Measurements from ENCODE around the gene HNRNPR.

Gene HNRNPR

DNA sequence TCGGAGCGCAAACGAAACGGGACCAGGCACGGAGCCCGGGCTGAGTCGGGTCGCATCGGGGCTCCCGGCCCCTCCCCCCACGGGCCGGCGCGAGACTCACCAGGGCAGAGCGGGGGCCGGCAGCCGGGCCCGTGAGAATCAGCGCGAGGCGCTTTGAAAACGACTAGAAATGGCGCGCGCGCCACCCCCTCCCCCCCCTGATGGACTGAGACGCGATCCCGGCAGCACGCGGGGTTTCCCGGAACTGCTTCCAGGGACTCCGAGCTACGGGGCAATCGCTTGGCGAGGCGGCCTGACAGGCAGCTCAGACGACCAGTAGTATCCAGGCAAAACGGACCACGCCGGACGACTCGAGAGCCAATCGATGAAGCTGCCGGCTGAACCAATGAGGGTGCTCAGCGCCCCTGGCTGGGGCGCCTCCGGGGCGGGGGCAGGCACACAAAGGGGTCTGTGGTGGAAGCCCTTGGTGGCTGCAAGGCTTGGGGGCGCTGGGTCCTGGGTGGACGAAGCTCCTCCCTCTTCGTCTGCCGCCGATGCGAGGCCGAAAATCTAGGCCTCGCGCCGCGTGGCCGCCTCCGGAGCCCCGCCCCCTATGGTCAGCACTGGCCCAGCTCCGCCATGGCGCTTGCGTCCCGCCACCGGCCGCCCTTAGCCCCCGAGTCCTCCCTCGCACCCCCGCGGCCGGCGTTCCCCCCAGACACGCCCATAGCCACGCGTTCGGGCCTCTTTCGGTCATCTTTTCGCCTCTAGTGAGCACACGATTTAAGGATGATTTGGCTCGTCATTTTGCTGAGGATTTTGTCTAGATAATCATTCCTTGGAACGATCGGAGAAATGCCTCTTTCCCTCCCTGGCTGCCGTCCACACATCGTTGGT is at the start of gene HNRNPR:
Gene HNRNPR (minus strand): TSS at position 174 of the 876 bp plus-strand sequence. CDS start 3,276 bp downstream, outside the sequence.
- TF ChIP-seq CTCF (IDR thresholded peaks at IDR 0.05; ENCODE audit: low read length) (no peak), EZH2 (IDR thresholded peaks at IDR 0.05; ENCODE audit: borderline replicate concordance, low read length) (no peak)
- Histone ChIP-seq H3K27ac (ENCODE audit: low read depth, low read length, poor library complexity, severe bottlenecking) (peak within 1 kb of the TSS; percentile 70), H3K4me3 (ENCODE audit: low read depth, low read length, poor library complexity, severe bottlenecking) (peak within 1 kb of the TSS; percentile 93)

DNA sequence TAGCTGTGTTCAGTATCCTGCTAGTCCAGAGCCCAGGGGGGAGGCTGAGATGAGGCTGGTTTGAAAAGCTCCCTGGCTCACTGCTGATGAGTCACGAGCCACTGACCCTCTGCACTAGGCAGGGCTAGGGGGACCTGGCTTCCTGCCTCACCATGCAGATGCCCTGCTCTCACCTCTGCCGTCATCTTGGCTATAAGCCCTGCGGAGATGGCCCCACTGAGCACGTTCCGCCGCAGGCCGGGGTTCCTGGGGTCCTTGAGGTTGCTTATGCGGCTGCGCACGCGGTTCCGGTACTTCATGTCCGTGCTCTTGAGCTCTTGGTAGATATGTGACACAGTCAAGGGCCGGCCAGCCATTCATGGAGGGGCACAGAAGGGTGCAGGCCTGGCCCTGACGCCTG is 49.6 kb upstream of the HNRNPR start:
- no peaks in the 10 kb centered on the region for H3K27me3 ChIP-seq (ENCODE audit: insufficient read depth, low read length)
- no peak overlapping the region for H2AFZ ChIP-seq (ENCODE audit: low read length)
- no peaks in the 10 kb centered on the region for H3K79me2 ChIP-seq (ENCODE audit: insufficient read depth, low read length)
- H4K20me1 ChIP-seq (ENCODE audit: insufficient read depth, low read length), result no peaks in the 10 kb centered on the region
- H3K4me2 ChIP-seq (ENCODE audit: low read length), result no peak overlapping the region
- no peak overlapping the region for H3K4me3 ChIP-seq (ENCODE audit: low read depth, low read length, poor library complexity, severe bottlenecking)
- no peaks in the 10 kb centered on the region for H3K9me3 ChIP-seq (ENCODE audit: low read length)
- no peaks in the 10 kb centered on the region for H3K9me2 ChIP-seq (ENCODE audit: low read depth, low read length)
- no peak overlapping the region for H3K9ac ChIP-seq (ENCODE audit: low read length)
- H3K4me1 ChIP-seq (ENCODE audit: insufficient read depth, low read length, severe bottlenecking), result no peaks in the 10 kb centered on the region
- H3K36me3 ChIP-seq (ENCODE audit: insufficient read depth, low read length), result no peaks in the 10 kb centered on the region
- no peak overlapping the region for H3K27ac ChIP-seq (ENCODE audit: low read depth, low read length, poor library complexity, severe bottlenecking)
- TF ChIP-seq EZH2 (IDR thresholded peaks at IDR 0.05; ENCODE audit: borderline replicate concordance, low read length) (no peak), CTCF (IDR thresholded peaks at IDR 0.05; ENCODE audit: low read length) (no peak)
- H3F3A ChIP-seq (ENCODE audit: insufficient read depth, low read length), result no peaks in the 10 kb centered on the region

More for the DNA sequence above, at the start of gene HNRNPR:
- Histone ChIP-seq H3K9me3 (ENCODE audit: low read length) (no peaks in the 10 kb centered on the region), H3K27me3 (ENCODE audit: insufficient read depth, low read length) (no peaks in the 10 kb centered on the region), H3K9ac (ENCODE audit: low read length) (peak within 1 kb of the TSS; percentile 94), H3K4me2 (ENCODE audit: low read length) (peak within 1 kb of the TSS; percentile 99), H4K20me1 (ENCODE audit: insufficient read depth, low read length) (peaks cover 6% of the 10 kb centered on the region; the same call in 1 of the 2 replicates), H3K9me2 (ENCODE audit: low read depth, low read length) (no peaks in the 10 kb centered on the region), H2AFZ (ENCODE audit: low read length) (peak within 1 kb of the TSS; percentile 76; the same call in 1 of the 2 replicates), H3F3A (ENCODE audit: insufficient read depth, low read length) (no peaks in the 10 kb centered on the region), H3K36me3 (ENCODE audit: insufficient read depth, low read length) (peaks cover 16% of the 10 kb centered on the region; the same call in 1 of the 2 replicates), H3K79me2 (ENCODE audit: insufficient read depth, low read length) (peaks cover 44% of the 10 kb centered on the region), H3K4me1 (ENCODE audit: insufficient read depth, low read length, severe bottlenecking) (peaks cover 40% of the 10 kb centered on the region)

- no peaks in the 10 kb centered on the region for H3K9me3 ChIP-seq (ENCODE audit: low read length)
- H3K4me2 ChIP-seq (ENCODE audit: low read length), result no peak overlapping the region
- peaks cover 1% of the 10 kb centered on the region; the same call in 1 of the 2 replicates for H3K27me3 ChIP-seq (ENCODE audit: insufficient read depth, low read length)
- no peak for TF ChIP-seq EZH2 (IDR thresholded peaks at IDR 0.05; ENCODE audit: borderline replicate concordance, low read length)
- TF ChIP-seq CTCF (IDR thresholded peaks at IDR 0.05; ENCODE audit: low read length), result no peak
- no peak overlapping the region for H3K27ac ChIP-seq (ENCODE audit: low read depth, low read length, poor library complexity, severe bottlenecking)
- no peaks in the 10 kb centered on the region for H3K9me2 ChIP-seq (ENCODE audit: low read depth, low read length)
- H4K20me1 ChIP-seq (ENCODE audit: insufficient read depth, low read length), result no peaks in the 10 kb centered on the region
- no peaks in the 10 kb centered on the region for H3F3A ChIP-seq (ENCODE audit: insufficient read depth, low read length)
- no peak overlapping the region for H3K9ac ChIP-seq (ENCODE audit: low read length)
- no peaks in the 10 kb centered on the region for H3K36me3 ChIP-seq (ENCODE audit: insufficient read depth, low read length)
- no peak overlapping the region for H3K4me3 ChIP-seq (ENCODE audit: low read depth, low read length, poor library complexity, severe bottlenecking)
- H3K4me1 ChIP-seq (ENCODE audit: insufficient read depth, low read length, severe bottlenecking), result no peaks in the 10 kb centered on the region
- H3K79me2 ChIP-seq (ENCODE audit: insufficient read depth, low read length), result no peaks in the 10 kb centered on the region
- H2AFZ ChIP-seq (ENCODE audit: low read length), result no peak overlapping the region
Observed at GRCh38 chr1:23392125-23392855, 48.2 kb upstream of the HNRNPR start.
